Esophagus squamous epithelium (tissue), 4 donors: Measurements from ENCODE around the gene TAF7.

Source experiments
- POLR2A ChIP-seq, 4 donors: fragments of 450-650 bp; IDR thresholded peaks; one replicate each; pipeline ENCODE4 v1.6.1; 2017; ENCODE audit warnings: antibody characterized with exemption in 4 of 4, mild to moderate bottlenecking in 4 of 4, moderate library complexity in 3 of 4
- TF ChIP-seq, protein P1 (sequence below), 6 experiments: fragments of 450-650 bp in 4 of 6; fragments of 200-600 bp in 2 of 6; sonication (generic) in 2 of 6; IDR thresholded peaks; one replicate each; pipeline ENCODE4 v1.5.1; 2016 to 2019; ENCODE audit warnings: antibody characterized with exemption in 6 of 6, mild to moderate bottlenecking in 4 of 6, moderate library complexity in 4 of 6

GRCh38 chr5:141342773-141343172 is 22.2 kb upstream of the TAF7 start:
- TF ChIP-seq, protein P1, sequence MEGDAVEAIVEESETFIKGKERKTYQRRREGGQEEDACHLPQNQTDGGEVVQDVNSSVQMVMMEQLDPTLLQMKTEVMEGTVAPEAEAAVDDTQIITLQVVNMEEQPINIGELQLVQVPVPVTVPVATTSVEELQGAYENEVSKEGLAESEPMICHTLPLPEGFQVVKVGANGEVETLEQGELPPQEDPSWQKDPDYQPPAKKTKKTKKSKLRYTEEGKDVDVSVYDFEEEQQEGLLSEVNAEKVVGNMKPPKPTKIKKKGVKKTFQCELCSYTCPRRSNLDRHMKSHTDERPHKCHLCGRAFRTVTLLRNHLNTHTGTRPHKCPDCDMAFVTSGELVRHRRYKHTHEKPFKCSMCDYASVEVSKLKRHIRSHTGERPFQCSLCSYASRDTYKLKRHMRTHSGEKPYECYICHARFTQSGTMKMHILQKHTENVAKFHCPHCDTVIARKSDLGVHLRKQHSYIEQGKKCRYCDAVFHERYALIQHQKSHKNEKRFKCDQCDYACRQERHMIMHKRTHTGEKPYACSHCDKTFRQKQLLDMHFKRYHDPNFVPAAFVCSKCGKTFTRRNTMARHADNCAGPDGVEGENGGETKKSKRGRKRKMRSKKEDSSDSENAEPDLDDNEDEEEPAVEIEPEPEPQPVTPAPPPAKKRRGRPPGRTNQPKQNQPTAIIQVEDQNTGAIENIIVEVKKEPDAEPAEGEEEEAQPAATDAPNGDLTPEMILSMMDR (IDR thresholded peaks at IDR 0.05): no peak
- no peak for TF ChIP-seq POLR2A (IDR thresholded peaks at IDR 0.05)
